Measurements from ENCODE around the gene OTOL1. TPM values are rescaled to one million over a fixed set of nuclear protein-coding genes. Genes with fewer than 3 reads are reported as not detected.

OTOL1 gene
- total RNA-seq, 1 experiment from 2014 or later: not detected

DNA sequence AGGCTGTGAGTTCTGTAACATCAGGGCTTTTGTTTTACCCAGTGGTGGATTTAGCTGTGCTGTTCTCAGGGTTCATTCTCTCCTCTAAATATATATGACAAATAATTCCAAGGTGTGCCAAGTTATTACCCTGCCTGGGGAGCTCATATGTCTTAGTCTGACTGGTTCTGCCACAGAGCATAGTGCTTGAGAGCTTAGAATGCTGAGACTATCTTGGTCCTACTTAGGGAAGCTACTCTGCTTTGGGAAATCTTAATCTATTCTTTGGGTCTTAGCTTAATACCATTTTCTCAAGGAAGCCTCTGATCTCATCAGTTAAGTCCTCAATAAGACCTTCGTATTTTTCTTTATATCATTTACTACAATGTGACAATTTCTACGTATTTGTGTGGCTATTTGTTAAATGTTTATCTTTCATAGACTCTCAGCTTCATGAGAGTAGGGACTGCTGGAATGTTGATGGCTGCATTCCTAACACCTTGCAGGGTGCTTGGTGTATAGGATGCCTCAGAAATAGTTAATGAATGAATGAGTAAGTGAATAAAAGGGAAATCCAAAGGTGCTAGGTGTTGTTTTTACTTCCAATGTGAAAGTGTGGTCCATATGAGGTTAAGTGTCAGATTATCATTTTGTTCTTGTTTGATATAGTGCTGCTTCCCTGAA is 1.8 kb downstream of the OTOL1 start:
- CTCF ChIA-PET: interaction anchor here (1.4 kb wide), 1 partner anchor 202 kb away, joined by 3 read pairs; no protein-coding TSS in a partner anchor
- BruUV-seq (replicated peaks): no TSS peak
- no peak for DNase-seq
- peaks cover 13% of the 10 kb centered on the region for H3K4me1 Mint-ChIP-seq (ENCODE audit: low read depth, unreplicated experiment)
- H3K27me3 Mint-ChIP-seq (ENCODE audit: unreplicated experiment): peaks cover 7% of the 10 kb centered on the region
- no peak overlapping the region for H3K4me3 Mint-ChIP-seq (ENCODE audit: low read depth, unreplicated experiment)
- H3K9me3 Mint-ChIP-seq (ENCODE audit: low read depth, unreplicated experiment): peaks cover 11% of the 10 kb centered on the region
- no peak for TF ChIP-seq CTCF (IDR thresholded peaks at IDR 0.05; ENCODE audit: unreplicated experiment)
- intact Hi-C loops (cut with micrococcal nuclease; ENCODE audit: unreplicated experiment): no loop called here
- H3K27ac Mint-ChIP-seq (ENCODE audit: unreplicated experiment): no peak overlapping the region
- H3K36me3 Mint-ChIP-seq (ENCODE audit: insufficient read depth, unreplicated experiment): no peaks in the 10 kb centered on the region

DNA sequence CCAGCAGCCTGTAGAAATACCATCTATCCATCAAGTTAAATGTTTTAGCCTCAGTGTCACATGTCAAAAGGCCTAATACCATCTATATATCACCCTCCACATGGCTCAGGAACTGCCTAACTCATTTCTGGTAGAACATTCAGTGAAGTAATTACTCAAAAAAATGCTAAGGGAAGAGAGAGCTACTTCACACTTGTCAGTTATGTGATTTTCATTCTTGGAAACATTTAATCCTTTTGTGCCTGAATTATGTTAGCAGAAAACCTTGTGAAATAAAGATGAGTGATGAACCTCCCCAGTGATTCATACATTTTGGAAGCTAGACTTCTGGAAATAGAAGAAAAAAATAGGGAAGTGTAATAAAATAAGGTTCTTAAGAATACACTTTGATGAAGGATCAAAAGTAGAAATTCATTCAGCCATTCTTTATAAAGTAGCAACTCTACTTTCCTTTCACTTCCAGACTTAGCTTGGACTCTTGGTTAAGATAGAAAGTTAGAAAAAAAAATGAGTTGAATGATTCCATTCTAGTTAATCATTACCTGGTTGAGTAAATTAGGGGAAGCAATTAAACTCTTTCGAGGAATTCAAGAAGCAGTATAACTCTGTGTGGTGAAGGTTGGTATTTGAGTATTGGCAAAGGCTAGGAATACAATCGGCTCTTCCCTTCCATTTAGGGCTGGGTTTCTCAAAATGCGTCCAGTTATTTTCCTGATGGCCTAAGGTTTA is 3.6 kb downstream of the OTOL1 start:
- DNase-seq: no peak
- Mint-ChIP-seq H3K4me3 (ENCODE audit: low read depth, unreplicated experiment) (no peak overlapping the region), H3K4me1 (ENCODE audit: low read depth, unreplicated experiment) (peaks cover 13% of the 10 kb centered on the region), H3K27me3 (ENCODE audit: unreplicated experiment) (peaks cover 7% of the 10 kb centered on the region), H3K27ac (ENCODE audit: unreplicated experiment) (no peak overlapping the region), H3K36me3 (ENCODE audit: insufficient read depth, unreplicated experiment) (no peaks in the 10 kb centered on the region), H3K9me3 (ENCODE audit: low read depth, unreplicated experiment) (peaks cover 3% of the 10 kb centered on the region)
- intact Hi-C loops (cut with micrococcal nuclease; ENCODE audit: unreplicated experiment): no loop called here
- BruUV-seq (replicated peaks): no TSS peak
- CTCF ChIA-PET: no interaction called here
- TF ChIP-seq CTCF (IDR thresholded peaks at IDR 0.05; ENCODE audit: unreplicated experiment): no peak

- Mint-ChIP-seq H3K36me3 (ENCODE audit: insufficient read depth, unreplicated experiment) (no peaks in the 10 kb centered on the region), H3K27me3 (ENCODE audit: unreplicated experiment) (peaks cover 7% of the 10 kb centered on the region), H3K9me3 (ENCODE audit: low read depth, unreplicated experiment) (no peaks in the 10 kb centered on the region), H3K4me3 (ENCODE audit: low read depth, unreplicated experiment) (no peak overlapping the region), H3K4me1 (ENCODE audit: low read depth, unreplicated experiment) (peaks cover 13% of the 10 kb centered on the region), H3K27ac (ENCODE audit: unreplicated experiment) (no peak overlapping the region)
- DNase-seq: no peak
- intact Hi-C loops (cut with micrococcal nuclease; ENCODE audit: unreplicated experiment): no loop called here
- BruUV-seq (replicated peaks): no TSS peak
- CTCF ChIA-PET: no interaction called here
- TF ChIP-seq CTCF (IDR thresholded peaks at IDR 0.05; ENCODE audit: unreplicated experiment): no peak
Observed at GRCh38 chr3:161503271-161503670, 6.7 kb downstream of the OTOL1 start.

DNA sequence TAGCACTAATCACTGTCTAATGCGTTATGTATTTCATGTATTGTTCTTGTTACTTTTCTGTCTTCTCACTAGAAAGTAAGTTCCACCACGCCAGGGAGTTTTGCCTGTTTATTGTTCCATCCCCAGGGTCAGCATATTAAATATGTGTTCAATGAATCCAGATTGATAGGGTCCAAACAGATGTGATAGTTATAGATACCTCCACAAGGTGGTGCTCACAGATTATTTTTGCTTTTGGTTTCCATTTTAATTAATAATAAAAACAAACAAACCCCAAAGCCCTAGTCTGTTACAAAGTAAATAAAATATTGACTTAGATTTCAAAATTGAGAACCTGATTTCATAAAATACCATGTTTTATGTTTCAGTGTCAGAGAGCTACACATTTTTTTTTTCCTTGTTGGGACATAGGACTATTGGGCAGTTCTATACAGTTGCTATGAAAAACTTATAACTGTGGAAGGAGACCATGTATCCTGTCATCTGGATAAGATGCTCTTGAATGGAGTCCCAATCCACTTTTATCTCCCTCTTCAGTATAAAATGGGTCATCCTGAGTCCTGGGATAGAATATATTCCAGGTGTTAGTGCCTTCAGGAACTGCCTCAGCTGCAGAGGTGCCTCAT is 12.4 kb downstream of the OTOL1 start:
- CTCF ChIA-PET: interaction anchor here (0.7 kb wide), 1 partner anchor 680 kb away, joined by 3 read pairs; no protein-coding TSS in a partner anchor
- intact Hi-C loops (cut with micrococcal nuclease; ENCODE audit: unreplicated experiment): loop anchor here (2.0 kb wide), 1 partner anchor 50 kb away; no protein-coding TSS in a partner anchor

More for the DNA sequence above, 12.4 kb downstream of the OTOL1 start:
- Mint-ChIP-seq H3K9me3 (ENCODE audit: low read depth, unreplicated experiment) (no peaks in the 10 kb centered on the region), H3K36me3 (ENCODE audit: insufficient read depth, unreplicated experiment) (no peaks in the 10 kb centered on the region), H3K4me3 (ENCODE audit: low read depth, unreplicated experiment) (no peak overlapping the region), H3K27me3 (ENCODE audit: unreplicated experiment) (no peaks in the 10 kb centered on the region), H3K27ac (ENCODE audit: unreplicated experiment) (no peak overlapping the region), H3K4me1 (ENCODE audit: low read depth, unreplicated experiment) (no peaks in the 10 kb centered on the region)
- no TSS peak for BruUV-seq (replicated peaks)
- DNase-seq: peak; percentile 10
- peak; percentile 61 for TF ChIP-seq CTCF (IDR thresholded peaks at IDR 0.05; ENCODE audit: unreplicated experiment)

All from Calu3 (cell line).